Measurements from ENCODE around the gene COA7.

COA7 gene

GRCh38 chr1:52669696-52670095 lies 28.5 kb downstream of the COA7 start:
- no peak for DNase-seq (ENCODE audit: low read depth, low spot score)

- DNase-seq (ENCODE audit: low read depth, low spot score) = no peak
Measured at GRCh38 chr1:52668711-52669110, 29.4 kb downstream of the COA7 start.

GRCh38 chr1:52667984-52668383 lies 30.2 kb downstream of the COA7 start:
- DNase-seq (ENCODE audit: low read depth, low spot score) = no peak

- no peak for DNase-seq (ENCODE audit: low read depth, low spot score)
Measured at GRCh38 chr1:52667290-52667689, 30.9 kb downstream of the COA7 start.

- DNase-seq (ENCODE audit: low read depth, low spot score) = no peak
Measured at GRCh38 chr1:52665006-52665941, 32.9 kb downstream of the COA7 start.

GRCh38 chr1:52663716-52664115 lies 34.4 kb downstream of the COA7 start:
- DNase-seq (ENCODE audit: low read depth, low spot score) = no peak

GRCh38 chr1:52662645-52663313 lies 35.4 kb downstream of the COA7 start:
- DNase-seq (ENCODE audit: low read depth, low spot score) = peak; percentile 91

- DNase-seq (ENCODE audit: low read depth, low spot score) = no peak
Measured at GRCh38 chr1:52660807-52661206, 37.3 kb downstream of the COA7 start.

GRCh38 chr1:52659851-52660596 lies 38.1 kb downstream of the COA7 start:
- DNase-seq (ENCODE audit: low read depth, low spot score) = peak; percentile 81

- no peak for DNase-seq (ENCODE audit: low read depth, low spot score)
Measured at GRCh38 chr1:52659356-52659755, 38.8 kb downstream of the COA7 start.

- DNase-seq (ENCODE audit: low read depth, low spot score) = no peak
Measured at GRCh38 chr1:52658795-52659194, 39.4 kb downstream of the COA7 start.

- no peak for DNase-seq (ENCODE audit: low read depth, low spot score)
Measured at GRCh38 chr1:52657702-52658101, 40.4 kb downstream of the COA7 start.

- no peak for DNase-seq (ENCODE audit: low read depth, low spot score)
Measured at GRCh38 chr1:52654063-52654462, 44.1 kb downstream of the COA7 start.

GRCh38 chr1:52653207-52653849 lies 44.8 kb downstream of the COA7 start:
- DNase-seq (ENCODE audit: low read depth, low spot score) = no peak

- DNase-seq (ENCODE audit: low read depth, low spot score) = no peak
Measured at GRCh38 chr1:52651904-52652303, 46.2 kb downstream of the COA7 start.

GRCh38 chr1:52645261-52645660 lies 52.9 kb downstream of the COA7 start:
- DNase-seq (ENCODE audit: low read depth, low spot score) = no peak

- no peak for DNase-seq (ENCODE audit: low read depth, low spot score)
Measured at GRCh38 chr1:52641307-52641706, 56.8 kb downstream of the COA7 start.

- DNase-seq (ENCODE audit: low read depth, low spot score) = no peak
Measured at GRCh38 chr1:52640697-52641096, 57.5 kb downstream of the COA7 start.

GRCh38 chr1:52637946-52638345 lies 60.2 kb downstream of the COA7 start:
- no peak for DNase-seq (ENCODE audit: low read depth, low spot score)

- peak; percentile 32 for DNase-seq (ENCODE audit: low read depth, low spot score)
Measured at GRCh38 chr1:52636721-52637695, 61.1 kb downstream of the COA7 start.
